Cardiac muscle cell (in vitro differentiated cells and primary cell): ENCODE results near the gene RSPO3. TPM values are rescaled to one million over a fixed set of nuclear protein-coding genes. Genes with fewer than 3 reads are reported as not detected.

Source experiments
- DNase-seq, 2 donors: peaks; one replicate each; pipeline versions ENCODE4 v3.0.0 to v3.0.0-alpha.2; 2010 to 2017; ENCODE audit warnings: low read depth in 1 of 2, low spot score in 1 of 2
- H3K27ac ChIP-seq: fragments of 200-600 bp; sonication (generic); 2 replicates; pipeline ENCODE4 v1.5.1; 2016
- H3K27me3 ChIP-seq: fragments of 200-600 bp; sonication (generic); 2 replicates; pipeline ENCODE4 v1.6.0; 2016; ENCODE audit warnings: control low read depth
- H3K36me3 ChIP-seq: fragments of 200-600 bp; sonication (generic); 2 replicates; pipeline ENCODE4 v1.5.1; 2016; ENCODE audit warnings: control low read depth
- H3K4me1 ChIP-seq: fragments of 200-600 bp; sonication (generic); 2 replicates; pipeline ENCODE4 v1.8.1; 2017; ENCODE audit warnings: low read depth, mild to moderate bottlenecking, mixed run types
- H3K4me3 ChIP-seq: fragments of 200-600 bp; sonication (generic); 2 replicates; pipeline ENCODE4 v1.5.1; 2016; ENCODE audit warnings: mild to moderate bottlenecking
- H3K9me3 ChIP-seq: fragments of 200-600 bp; sonication (generic); 2 replicates; pipeline ENCODE4 v1.5.1; 2017; ENCODE audit warnings: low read depth, mild to moderate bottlenecking, control low read depth
- CTCF ChIP-seq: IDR thresholded peaks from 2 replicates; pipeline ENCODE4 v1.5.1; 2012; ENCODE audit warnings: low read depth, mild to moderate bottlenecking, low read length
- polyA plus RNA-seq: library from polyadenylated mRNA; unstranded; fragments of >200 nt; fragmentation: Nextera tagmentation; extraction: Ambion mirVana; gene quantifications from 2 replicates; pipeline ENCODE4 v1.2.1, GENCODE V29; 2016
- total RNA-seq: library from RNA; depleted of rRNA; stranded (reverse); fragments of >200 nt; gene quantifications from 2 replicates; pipeline ENCODE4 v1.2.3, GENCODE V29; 2016

The RSPO3 gene
- total and polyA plus RNA-seq, 2 experiments from 2014 or later = 88.0 to 170 TPM

GRCh38 chr6:127215931-127216330 lies 97.5 kb downstream of the RSPO3 start:
- Histone ChIP-seq H3K36me3 (no peaks in the 10 kb centered on the region), H3K4me3 (no peak overlapping the region), H3K9me3 (no peaks in the 10 kb centered on the region), H3K4me1 (no peaks in the 10 kb centered on the region), H3K27ac (no peak overlapping the region), H3K27me3 (no peaks in the 10 kb centered on the region)
- DNase-seq = no peak
- no peak for TF ChIP-seq CTCF

GRCh38 chr6:127216810-127217789 lies 98.6 kb downstream of the RSPO3 start:
- TF ChIP-seq CTCF = no peak

GRCh38 chr6:127219869-127220268 lies 101.4 kb downstream of the RSPO3 start:
- Histone ChIP-seq H3K36me3 (no peaks in the 10 kb centered on the region), H3K27me3 (no peaks in the 10 kb centered on the region), H3K4me1 (no peaks in the 10 kb centered on the region), H3K9me3 (no peaks in the 10 kb centered on the region), H3K27ac (no peak overlapping the region), H3K4me3 (no peak overlapping the region)
- TF ChIP-seq CTCF = no peak
- DNase-seq = no peak

More at GRCh38 chr6:127216810-127217789, 98.6 kb downstream of the RSPO3 start:
- Histone ChIP-seq H3K4me3 (no peak overlapping the region), H3K27me3 (no peaks in the 10 kb centered on the region), H3K9me3 (no peaks in the 10 kb centered on the region), H3K27ac (no peak overlapping the region), H3K36me3 (no peaks in the 10 kb centered on the region), H3K4me1 (no peaks in the 10 kb centered on the region)
- no peak for DNase-seq

- TF ChIP-seq CTCF = no peak
- H3K9me3 ChIP-seq = no peaks in the 10 kb centered on the region
- DNase-seq = no peak
- no peaks in the 10 kb centered on the region for H3K27me3 ChIP-seq
- H3K36me3 ChIP-seq = no peaks in the 10 kb centered on the region
- no peak overlapping the region for H3K4me3 ChIP-seq
- H3K4me1 ChIP-seq = no peaks in the 10 kb centered on the region
- H3K27ac ChIP-seq = no peak overlapping the region
These were observed 102.7 kb downstream of the RSPO3 start for GRCh38 chr6:127221201-127221600.

- no peak for DNase-seq
- H3K4me1 ChIP-seq = no peaks in the 10 kb centered on the region
- no peaks in the 10 kb centered on the region for H3K36me3 ChIP-seq
- no peaks in the 10 kb centered on the region for H3K9me3 ChIP-seq
- no peaks in the 10 kb centered on the region for H3K27me3 ChIP-seq
- TF ChIP-seq CTCF = no peak
- no peak overlapping the region for H3K27ac ChIP-seq
- H3K4me3 ChIP-seq = no peak overlapping the region
These were observed 103.9 kb downstream of the RSPO3 start for GRCh38 chr6:127222418-127222817.
